Measurements from ENCODE around the gene INSYN2A.

Gene INSYN2A

GRCh38 chr10:127193125-127193524 lies 3.3 kb downstream of the INSYN2A start:
- DNase-seq (ENCODE audit: low read depth, low spot score) = peak; percentile 71
- in situ Hi-C loops (cut with HindIII; ENCODE audit: low sequenced_read_pairs) = no loop called here
- TF ChIP-seq, protein P1, sequence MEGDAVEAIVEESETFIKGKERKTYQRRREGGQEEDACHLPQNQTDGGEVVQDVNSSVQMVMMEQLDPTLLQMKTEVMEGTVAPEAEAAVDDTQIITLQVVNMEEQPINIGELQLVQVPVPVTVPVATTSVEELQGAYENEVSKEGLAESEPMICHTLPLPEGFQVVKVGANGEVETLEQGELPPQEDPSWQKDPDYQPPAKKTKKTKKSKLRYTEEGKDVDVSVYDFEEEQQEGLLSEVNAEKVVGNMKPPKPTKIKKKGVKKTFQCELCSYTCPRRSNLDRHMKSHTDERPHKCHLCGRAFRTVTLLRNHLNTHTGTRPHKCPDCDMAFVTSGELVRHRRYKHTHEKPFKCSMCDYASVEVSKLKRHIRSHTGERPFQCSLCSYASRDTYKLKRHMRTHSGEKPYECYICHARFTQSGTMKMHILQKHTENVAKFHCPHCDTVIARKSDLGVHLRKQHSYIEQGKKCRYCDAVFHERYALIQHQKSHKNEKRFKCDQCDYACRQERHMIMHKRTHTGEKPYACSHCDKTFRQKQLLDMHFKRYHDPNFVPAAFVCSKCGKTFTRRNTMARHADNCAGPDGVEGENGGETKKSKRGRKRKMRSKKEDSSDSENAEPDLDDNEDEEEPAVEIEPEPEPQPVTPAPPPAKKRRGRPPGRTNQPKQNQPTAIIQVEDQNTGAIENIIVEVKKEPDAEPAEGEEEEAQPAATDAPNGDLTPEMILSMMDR (IDR thresholded peaks at IDR 0.05; ENCODE audit: low read depth, low read length) = no peak
- no peak overlapping the region for H3K4me3 ChIP-seq (ENCODE audit: low read depth, low read length)

GRCh38 chr10:127190427-127190826 lies 6.0 kb downstream of the INSYN2A start:
- DNase-seq (ENCODE audit: low read depth, low spot score) = no peak
- no peak overlapping the region for H3K4me3 ChIP-seq (ENCODE audit: low read depth, low read length)
- in situ Hi-C loops (cut with HindIII; ENCODE audit: low sequenced_read_pairs) = no loop called here
- TF ChIP-seq, protein P1 (IDR thresholded peaks at IDR 0.05; ENCODE audit: low read depth, low read length) = no peak

- no peak for DNase-seq (ENCODE audit: low read depth, low spot score)
- in situ Hi-C loops (cut with HindIII; ENCODE audit: low sequenced_read_pairs) = no loop called here
- TF ChIP-seq, protein P1 (IDR thresholded peaks at IDR 0.05; ENCODE audit: low read depth, low read length) = no peak
- H3K4me3 ChIP-seq (ENCODE audit: low read depth, low read length) = no peak overlapping the region
Measured at GRCh38 chr10:127189226-127189625, 7.2 kb downstream of the INSYN2A start.

- H3K4me3 ChIP-seq (ENCODE audit: low read depth, low read length) = no peak overlapping the region
- TF ChIP-seq, protein P1 (IDR thresholded peaks at IDR 0.05; ENCODE audit: low read depth, low read length) = no peak
- DNase-seq (ENCODE audit: low read depth, low spot score) = no peak
- in situ Hi-C loops (cut with HindIII; ENCODE audit: low sequenced_read_pairs) = no loop called here
Measured at GRCh38 chr10:127186813-127187212, 9.6 kb downstream of the INSYN2A start.

GRCh38 chr10:127184582-127184981 lies 11.8 kb downstream of the INSYN2A start:
- in situ Hi-C loops (cut with HindIII; ENCODE audit: low sequenced_read_pairs) = no loop called here
- no peak overlapping the region for H3K4me3 ChIP-seq (ENCODE audit: low read depth, low read length)
- TF ChIP-seq, protein P1 (IDR thresholded peaks at IDR 0.05; ENCODE audit: low read depth, low read length) = no peak
- no peak for DNase-seq (ENCODE audit: low read depth, low spot score)

DNA sequence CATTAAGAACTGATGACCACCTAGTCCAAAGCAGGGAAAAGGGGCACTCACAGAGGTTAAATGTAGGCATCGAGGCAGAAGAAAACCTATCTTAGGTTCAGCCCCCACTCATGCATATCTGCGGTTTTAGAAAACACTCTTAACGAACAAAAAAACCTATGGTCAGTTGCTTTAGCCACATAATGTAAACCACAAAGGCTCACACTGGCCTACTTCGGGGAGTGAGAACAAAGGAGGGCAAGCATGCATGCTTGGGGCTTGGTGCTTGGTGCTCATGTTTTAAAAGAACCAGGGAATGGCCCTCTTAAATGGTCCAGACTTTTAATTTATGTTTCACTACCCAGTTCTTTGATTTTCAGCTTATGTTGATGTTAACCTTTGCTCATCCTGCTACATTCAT lies 14.2 kb downstream of the INSYN2A start:
- in situ Hi-C loops (cut with HindIII; ENCODE audit: low sequenced_read_pairs) = no loop called here
- DNase-seq (ENCODE audit: low read depth, low spot score) = peak; percentile 30
- TF ChIP-seq, protein P1 (IDR thresholded peaks at IDR 0.05; ENCODE audit: low read depth, low read length) = no peak
- no peak overlapping the region for H3K4me3 ChIP-seq (ENCODE audit: low read depth, low read length)

Measured in astrocyte of the spinal cord (primary cell).